ENCODE data around the gene AHSP. TPM values are rescaled to one million over a fixed set of nuclear protein-coding genes. Genes with fewer than 3 reads are reported as not detected.
"Not testable (repeated sequence)": the region's sequence is repeated elsewhere in the genome, so short reads cannot be mapped to it uniquely, and the experiment has no call there.

Gene AHSP
- 10 to 100 TPM in 4 of 5 donors, 1 to 10 TPM in 1; 8.0 to 44.8 (median 10.7) TPM for polyA plus RNA-seq (ENCODE audit: insufficient read depth in 1 of 5, insufficient read length in 5 of 5, low replicate concordance in 1 of 5)
- long read RNA-seq, donor 1, transcript AHSP-201 (3 exons, 524 nt): major isoform, 9 of 9 reads
- long read RNA-seq, donor 1, partial matches to known transcripts: 0 of 9 reads
- long read RNA-seq, donor 1, other reads (novel, unspliced or antisense): 0 of 9 reads
- long read RNA-seq, donor 2, transcript AHSP-201 (3 exons, 524 nt): major isoform, 5 of 5 reads
- long read RNA-seq, donor 2, partial matches to known transcripts: 0 of 5 reads
- long read RNA-seq, donor 2, other reads (novel, unspliced or antisense): 0 of 5 reads
- long read RNA-seq, donor 3, transcript AHSP-201 (3 exons, 524 nt): major isoform, 10 of 10 reads
- long read RNA-seq, donor 3, partial matches to known transcripts: 0 of 10 reads
- long read RNA-seq, donor 3, other reads (novel, unspliced or antisense): 0 of 10 reads
- long read RNA-seq, donor 4, transcript AHSP-201 (3 exons, 524 nt): major isoform, 8 of 8 reads
- long read RNA-seq, donor 4, partial matches to known transcripts: 0 of 8 reads
- long read RNA-seq, donor 4, other reads (novel, unspliced or antisense): 0 of 8 reads
- long read RNA-seq, donor 5, transcript AHSP-201 (3 exons, 524 nt): major isoform, 37 of 49 reads
- long read RNA-seq, donor 5, partial matches to known transcripts: 7 of 49 reads
- long read RNA-seq, donor 5, other reads (novel, unspliced or antisense): 5 of 49 reads
- long read RNA-seq, donor 6, transcript AHSP-201 (3 exons, 524 nt): major isoform, 9 of 9 reads
- long read RNA-seq, donor 6, partial matches to known transcripts: 0 of 9 reads
- long read RNA-seq, donor 6, other reads (novel, unspliced or antisense): 0 of 9 reads
- long read RNA-seq, donor 7, transcript AHSP-201 (3 exons, 524 nt): major isoform, 6 of 7 reads
- long read RNA-seq, donor 7, partial matches to known transcripts: 0 of 7 reads
- long read RNA-seq, donor 7, other reads (novel, unspliced or antisense): 0 of 7 reads
- long read RNA-seq, donor 8, transcript AHSP-201 (3 exons, 524 nt): major isoform, 7 of 7 reads
- long read RNA-seq, donor 8, partial matches to known transcripts: 0 of 7 reads
- long read RNA-seq, donor 8, other reads (novel, unspliced or antisense): 0 of 7 reads

GRCh38 chr16:31527734-31528274, at the start of gene AHSP:
Gene AHSP (plus strand): TSS chr16:31527900. CDS start chr16:31528140, 240 bp downstream.
- DNase-seq: no peak

GRCh38 chr16:31478956-31479355, 48.7 kb upstream of the AHSP start:
- no peak for DNase-seq

- no peak for DNase-seq
Observed at GRCh38 chr16:31479751-31480150, 47.9 kb upstream of the AHSP start.

GRCh38 chr16:31480851-31481536, 46.7 kb upstream of the AHSP start:
- DNase-seq: no peak

GRCh38 chr16:31483081-31483480, 44.6 kb upstream of the AHSP start, which contains the start of gene SLC5A2:
Gene SLC5A2 (plus strand): TSS chr16:31483123. CDS start chr16:31483137, 14 bp downstream.
- no peak for DNase-seq

GRCh38 chr16:31484048-31484447, 43.7 kb upstream of the AHSP start:
- not testable (repeated sequence) for DNase-seq

- no peak for DNase-seq
Observed at GRCh38 chr16:31484491-31485171, 43.1 kb upstream of the AHSP start.

- DNase-seq: no peak
Observed at GRCh38 chr16:31485571-31485970, 42.1 kb upstream of the AHSP start.

- no peak for DNase-seq
Observed at GRCh38 chr16:31486045-31486444, 41.7 kb upstream of the AHSP start.

- DNase-seq: no peak
Observed at GRCh38 chr16:31487071-31487719, 40.5 kb upstream of the AHSP start.

GRCh38 chr16:31487720-31488467, 39.8 kb upstream of the AHSP start:
- DNase-seq: peak in 1 of 2 donors; percentile 44

- no peak for DNase-seq
Observed at GRCh38 chr16:31488468-31489297, 39.0 kb upstream of the AHSP start.

- no peak for DNase-seq
Observed at GRCh38 chr16:31489298-31489564, 38.5 kb upstream of the AHSP start.

GRCh38 chr16:31489616-31490584, 37.8 kb upstream of the AHSP start:
- DNase-seq: no peak

- DNase-seq: no peak
Observed at GRCh38 chr16:31491778-31492418, 35.8 kb upstream of the AHSP start.

GRCh38 chr16:31493506-31494125, 34.1 kb upstream of the AHSP start:
- DNase-seq: no peak

Measured in right lung (tissue), 10 donors.